SKM-1 treated with dmso at 0.1 percent for 144 hours (cell line): Measurements from ENCODE around the gene CA5A.
"Not testable (repeated sequence)": the region's sequence is repeated elsewhere in the genome, so short reads cannot be mapped to it uniquely, and the experiment has no call there.

Source experiments
- DNase-seq: peaks from one replicate; lab custom pipeline; 2025; ENCODE audit not compliant: unreplicated experiment; lab: John Stamatoyannopoulos, UW

The CA5A gene

GRCh38 chr16:87926246-87927194 lies 9.8 kb downstream of the CA5A start:
- no peak for DNase-seq

GRCh38 chr16:87924811-87925670 lies 11.3 kb downstream of the CA5A start:
- DNase-seq, result no peak

- DNase-seq, result no peak
Observed at GRCh38 chr16:87924041-87924810, 12.1 kb downstream of the CA5A start.

GRCh38 chr16:87922250-87922871 lies 14.0 kb downstream of the CA5A start:
- no peak for DNase-seq

GRCh38 chr16:87921236-87921773 lies 15.0 kb downstream of the CA5A start:
- no peak for DNase-seq

- no peak for DNase-seq
Observed at GRCh38 chr16:87919681-87919994, 16.7 kb downstream of the CA5A start.

GRCh38 chr16:87918866-87919680 lies 17.3 kb downstream of the CA5A start:
- no peak for DNase-seq

GRCh38 chr16:87918338-87918737 lies 18.0 kb downstream of the CA5A start:
- DNase-seq, result no peak

GRCh38 chr16:87917503-87917902 lies 18.8 kb downstream of the CA5A start:
- no peak for DNase-seq

- DNase-seq, result no peak
Observed at GRCh38 chr16:87914812-87915211, 21.5 kb downstream of the CA5A start.

GRCh38 chr16:87914021-87914725 lies 22.2 kb downstream of the CA5A start:
- not testable (repeated sequence) for DNase-seq

- DNase-seq, result not testable (repeated sequence)
Observed at GRCh38 chr16:87912691-87913090, 23.6 kb downstream of the CA5A start.

- not testable (repeated sequence) for DNase-seq
Observed at GRCh38 chr16:87911106-87911763, 25.1 kb downstream of the CA5A start.

GRCh38 chr16:87909203-87909935 lies 27.0 kb downstream of the CA5A start:
- DNase-seq, result peak; percentile 53

GRCh38 chr16:87908101-87908500 lies 28.2 kb downstream of the CA5A start:
- DNase-seq, result not testable (repeated sequence)

GRCh38 chr16:87905521-87905920 lies 30.8 kb downstream of the CA5A start:
- DNase-seq, result not testable (repeated sequence)

GRCh38 chr16:87904963-87905362 lies 31.4 kb downstream of the CA5A start:
- DNase-seq, result not testable (repeated sequence)

- DNase-seq, result not testable (repeated sequence)
Observed at GRCh38 chr16:87900489-87900888, 35.8 kb downstream of the CA5A start.
